K562 treated with DMSO at 1 percent for 12 hours (cell line): ENCODE data around the gene SMAP1. TPM values are rescaled to one million over a fixed set of nuclear protein-coding genes. Genes with fewer than 3 reads are reported as not detected.

Experiments used
- total RNA-seq: library from RNA; unstranded; fragments of 300-600 nt; gene quantifications from 2 replicates; pipeline ENCODE4 v1.2.3, GENCODE V29; 2022; ENCODE audit not compliant: insufficient read depth

SMAP1 gene
- total RNA-seq = 16.1 and 28.4 TPM in 2 replicates

GRCh38 chr6:70667711-70668498, at the start of gene SMAP1:
SMAP1 (plus strand) TSS chr6:70667883; CDS start chr6:70668024, 141 bp downstream.

Other genes with a start within 250 kb of the SMAP1 start
- gene SDHAF4, start 101.0 kb upstream of the SMAP1 start, total RNA-seq = 3.3 and 11.5 TPM in 2 replicates